ENCODE measurements around the gene CCDC15.
A peak's percentile ranks its signal among the peaks of the same experiment; 100 is the strongest.
"Not testable (repeated sequence)": the region's sequence is repeated elsewhere in the genome, so short reads cannot be mapped to it uniquely, and the experiment has no call there.

Gene CCDC15

DNA sequence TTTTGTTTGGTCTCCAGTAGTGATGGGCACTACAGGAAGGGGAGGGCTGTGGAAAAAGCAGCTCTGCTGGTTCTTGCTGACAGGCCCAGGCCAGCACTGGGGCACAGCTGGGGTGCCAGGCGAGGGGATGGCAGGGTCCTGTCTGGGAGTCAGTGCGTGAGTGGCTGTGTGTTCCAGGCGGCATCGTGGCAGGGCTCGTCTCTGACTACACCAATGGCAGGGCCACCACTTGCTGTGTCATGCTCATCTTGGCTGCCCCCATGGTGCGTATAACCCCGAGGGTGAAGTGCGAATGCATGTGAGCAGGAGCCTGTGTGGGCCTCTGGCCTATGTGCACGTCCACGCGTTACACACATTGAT is 130.0 kb downstream of the CCDC15 start:
- DNase-seq = no peak

DNA sequence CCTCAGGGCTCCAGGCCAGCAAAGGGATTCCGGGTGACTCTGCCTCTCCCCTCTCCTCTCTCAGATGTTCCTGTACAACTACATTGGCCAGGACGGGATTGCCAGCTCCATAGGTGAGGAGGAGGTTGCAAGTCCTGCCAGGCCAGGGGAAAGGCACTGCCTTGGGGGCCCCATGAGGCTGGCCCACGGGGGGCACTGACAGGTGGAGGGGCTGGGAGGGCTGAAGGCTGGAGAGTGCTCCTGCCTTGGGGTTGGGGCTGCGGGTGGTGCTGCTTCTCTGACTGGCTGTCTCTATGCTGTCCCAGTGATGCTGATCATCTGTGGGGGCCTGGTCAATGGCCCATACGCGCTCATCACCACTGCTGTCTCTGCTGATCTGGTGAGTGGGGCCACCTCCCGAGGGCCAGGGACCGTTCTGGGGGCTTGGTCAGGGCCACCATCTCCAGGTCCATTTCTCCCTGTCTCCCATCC is 130.8 kb downstream of the CCDC15 start:
- no peak for DNase-seq

DNA sequence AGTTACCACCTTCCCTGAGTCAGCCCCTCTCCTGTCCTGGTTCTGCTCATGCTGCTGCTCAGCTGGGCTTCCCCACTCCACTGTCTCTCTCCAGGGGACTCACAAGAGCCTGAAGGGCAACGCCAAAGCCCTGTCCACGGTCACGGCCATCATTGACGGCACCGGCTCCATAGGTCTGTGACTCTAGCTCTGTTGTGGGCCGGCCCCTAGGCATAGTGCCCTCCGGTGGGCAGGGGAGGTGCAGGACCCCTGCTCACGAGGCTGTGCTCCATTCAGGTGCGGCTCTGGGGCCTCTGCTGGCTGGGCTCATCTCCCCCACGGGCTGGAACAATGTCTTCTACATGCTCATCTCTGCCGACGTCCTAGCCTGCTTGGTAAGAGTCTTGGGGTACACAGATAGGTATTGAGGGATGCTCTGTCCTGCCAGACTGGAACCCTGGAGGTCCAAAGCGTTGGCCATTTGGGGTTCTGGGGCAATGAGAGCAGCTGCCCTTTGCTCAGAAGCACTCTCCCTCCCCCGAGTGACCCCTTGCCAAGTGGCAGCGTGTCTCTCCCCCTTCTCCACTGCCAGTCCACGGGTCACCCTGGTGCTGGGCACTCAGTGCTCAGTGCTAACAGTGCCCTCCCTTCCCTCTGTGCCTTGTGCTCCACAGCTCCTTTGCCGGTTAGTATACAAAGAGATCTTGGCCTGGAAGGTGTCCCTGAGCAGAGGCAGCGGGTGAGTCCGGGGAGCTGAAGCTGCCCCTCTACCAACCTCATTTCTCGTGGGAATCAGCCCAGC is 131.5 kb downstream of the CCDC15 start:
- DNase-seq = no peak

DNA sequence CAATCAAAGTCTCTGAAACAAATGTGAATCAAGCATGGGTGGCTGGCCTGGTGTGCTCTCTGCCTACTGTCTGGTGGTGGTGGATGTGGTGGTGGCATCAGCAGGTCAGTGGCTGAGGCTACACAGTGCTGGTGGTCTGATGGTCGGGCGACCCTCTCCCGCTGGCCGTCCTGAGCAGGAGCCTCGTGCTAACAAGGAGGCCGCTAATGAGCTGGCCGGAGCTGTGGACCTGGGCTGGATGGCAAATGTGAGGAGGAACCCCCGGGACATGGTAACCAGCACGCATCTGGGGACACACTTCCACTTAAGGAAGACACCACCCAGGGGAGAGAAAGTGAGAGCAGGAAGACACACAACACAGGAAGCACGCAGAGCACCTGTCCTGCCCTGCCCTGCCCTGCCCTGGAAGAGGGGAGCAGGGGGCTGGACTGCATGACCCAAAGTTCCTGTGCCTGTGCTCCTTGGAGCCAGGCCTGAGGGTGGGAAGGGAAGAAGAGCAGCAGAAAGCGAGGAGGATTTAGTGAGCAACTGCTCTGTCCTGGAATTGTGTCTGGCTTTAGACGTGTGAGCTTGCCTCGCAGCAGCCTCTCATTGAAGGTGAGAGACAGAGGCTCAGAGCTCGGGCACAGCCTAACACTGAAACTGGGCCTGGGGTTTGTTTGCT is 132.8 kb downstream of the CCDC15 start:
- no peak for DNase-seq

DNA sequence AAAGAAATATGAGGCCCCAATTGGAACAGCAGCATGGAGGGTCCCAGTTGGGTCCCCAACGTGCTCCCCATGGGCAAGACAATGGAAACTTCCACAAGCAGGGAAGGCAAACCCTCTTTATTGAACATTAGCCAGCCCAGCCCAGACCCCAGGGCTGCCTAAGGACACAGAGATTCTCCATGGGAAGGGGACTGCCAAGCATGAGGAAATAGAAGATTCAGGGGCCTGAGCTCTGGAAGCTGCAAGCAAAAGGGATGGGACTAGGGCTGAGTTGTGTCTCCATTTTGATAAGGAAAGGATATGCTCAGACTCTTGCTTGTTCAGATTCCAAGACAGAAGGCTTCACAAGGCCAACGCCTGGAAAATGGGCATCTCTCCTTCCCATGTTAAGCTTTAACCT is 134.1 kb downstream of the CCDC15 start:
- DNase-seq = no peak

DNA sequence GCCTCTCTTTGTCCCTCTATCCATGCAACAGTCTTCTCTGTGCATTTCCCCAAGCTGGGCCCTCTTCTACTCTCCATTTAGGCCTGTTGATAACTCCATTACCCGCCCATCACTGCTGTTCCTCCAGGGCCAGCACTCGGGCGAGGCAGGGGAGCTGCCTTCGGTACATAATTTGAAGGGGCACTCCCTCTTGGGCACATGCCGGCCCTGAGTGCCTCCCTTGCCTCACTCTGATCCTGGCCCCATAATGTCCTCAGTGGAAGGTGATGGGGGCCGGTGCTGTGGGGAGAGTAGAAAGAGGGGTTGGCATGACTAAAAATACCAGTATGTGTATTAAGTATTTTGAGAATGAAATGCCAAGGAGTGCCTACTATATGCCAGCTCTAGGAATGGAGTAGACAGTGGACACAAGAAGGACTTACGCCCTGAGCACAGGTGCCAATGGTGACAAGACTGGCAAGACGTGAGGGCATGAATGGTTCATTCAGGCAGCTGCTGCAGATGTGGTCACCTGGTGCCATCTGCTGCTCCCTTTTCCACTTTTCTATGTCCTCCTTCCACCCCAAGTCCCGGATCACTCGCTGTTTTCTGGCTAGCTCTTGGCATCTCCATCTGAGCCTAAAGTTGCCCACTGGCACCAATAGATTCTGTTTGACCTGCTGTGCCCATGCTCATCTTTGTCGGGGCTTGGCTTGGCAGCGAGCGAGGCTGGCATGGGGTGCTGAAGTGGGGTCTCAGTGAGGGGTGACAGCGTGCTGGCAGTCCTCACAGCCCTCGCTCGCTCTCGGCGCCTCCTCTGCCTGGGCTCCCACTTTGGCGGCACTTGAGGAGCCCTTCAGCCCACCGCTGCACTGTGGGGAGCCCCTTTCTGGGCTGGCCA is 134.8 kb downstream of the CCDC15 start:
- DNase-seq = peak; percentile 19

DNA sequence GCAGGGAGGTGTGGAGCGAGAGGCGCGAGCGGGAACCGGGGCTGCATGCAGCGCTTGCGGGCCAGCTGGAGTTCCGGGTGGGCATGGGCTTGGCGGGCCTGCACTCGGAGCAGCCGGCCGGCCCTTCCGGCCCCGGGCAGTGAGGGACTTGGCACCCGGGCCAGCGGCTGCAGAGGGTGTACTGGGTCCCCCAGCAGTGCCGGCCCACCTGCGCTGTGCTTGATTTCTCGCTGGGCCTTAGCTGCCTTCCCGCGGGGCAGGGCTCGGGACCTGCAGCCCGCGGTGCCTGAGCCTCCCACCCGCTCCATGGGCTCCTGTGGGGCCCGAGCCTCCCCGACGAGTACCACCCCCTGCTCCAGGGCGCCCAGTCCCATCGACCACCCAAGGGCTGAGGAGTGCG is 135.5 kb downstream of the CCDC15 start:
- not testable (repeated sequence) for DNase-seq

DNA sequence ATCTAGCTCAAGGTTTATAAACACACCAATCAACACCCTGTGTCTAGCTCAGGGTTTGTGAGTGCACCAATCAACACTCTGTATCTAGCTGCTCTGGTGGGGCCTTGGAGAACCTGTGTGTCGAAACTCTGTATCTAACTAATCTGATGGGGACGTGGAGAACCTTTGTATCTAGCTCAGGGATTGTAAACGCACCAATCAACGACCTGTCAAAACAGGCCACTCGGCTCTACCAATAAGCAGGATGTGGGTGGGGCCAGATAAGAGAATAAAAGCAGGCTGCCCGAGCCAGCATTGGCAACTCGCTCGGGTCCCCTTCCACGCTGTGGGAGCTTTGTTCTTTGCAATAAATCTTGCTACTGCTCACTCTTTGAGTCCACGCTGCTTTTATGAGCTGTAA is 136.1 kb downstream of the CCDC15 start:
- DNase-seq = not testable (repeated sequence)

DNA sequence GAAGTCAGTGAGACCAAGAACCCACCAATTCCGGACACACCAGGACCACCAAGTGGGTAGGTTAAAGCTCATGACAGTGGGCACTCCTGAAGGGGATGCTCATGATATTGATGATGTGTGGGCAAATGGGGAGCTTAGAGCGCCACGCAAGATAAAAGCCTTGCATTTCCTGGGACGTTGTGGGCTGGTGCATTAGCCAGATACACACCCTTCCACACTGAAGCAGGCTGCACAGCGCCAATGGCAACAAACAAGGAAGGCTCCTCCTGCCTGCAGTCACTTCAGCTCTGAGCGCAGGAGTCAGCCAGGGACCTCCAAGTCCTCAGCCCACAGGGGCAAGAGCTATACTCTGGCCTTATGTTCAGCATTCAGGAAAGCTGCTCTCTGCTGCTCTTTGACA is 136.8 kb downstream of the CCDC15 start:
- DNase-seq = no peak
